ENCODE results near the gene KRTAP5-5. TPM values are rescaled to one million over a fixed set of nuclear protein-coding genes. Genes with fewer than 3 reads are reported as not detected.

KRTAP5-5 gene
- total and polyA plus RNA-seq, 2 donors from 2014 or later: not detected

DNA sequence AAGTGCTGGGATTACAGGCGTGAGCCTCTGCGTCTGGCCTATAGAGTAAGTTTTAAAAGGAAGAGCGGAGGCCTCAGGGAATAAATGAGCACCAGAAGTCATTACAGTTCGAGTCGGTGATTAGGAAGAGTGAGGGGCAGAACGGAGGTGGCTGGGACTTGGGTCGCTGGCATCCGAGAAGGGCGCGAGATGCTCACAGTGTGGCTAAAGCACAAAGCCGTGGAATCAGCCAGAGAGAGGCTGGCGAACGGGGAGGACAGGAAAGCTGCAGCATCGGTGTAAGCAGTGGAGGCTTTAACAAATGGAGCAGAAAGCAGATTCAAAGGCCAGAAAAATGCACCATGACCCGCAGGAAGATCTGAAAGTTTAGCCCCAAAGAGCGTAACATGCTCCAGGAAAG is 5.0 kb upstream of the KRTAP5-5 start:
- no peak overlapping the region for H3K9ac ChIP-seq (ENCODE audit: low read length in 3 of 3)
- FAIRE-seq (no peak), DNase-seq (peak in 2 of 5 donors; percentile 12 to 38)
- no peak overlapping the region for H3K4me3 ChIP-seq (ENCODE audit: low read length in 3 of 3)
- no peaks in the 10 kb centered on the region for H3K9me3 ChIP-seq (ENCODE audit: control insufficient read depth in 2 of 3, insufficient read depth in 1 of 3, low read length in 3 of 3)
- H3K27ac ChIP-seq (ENCODE audit: low read depth in 2 of 2, low read length in 2 of 2): no peak overlapping the region
- intact Hi-C loops (cut with DNase I): no loop called here
- no peaks in the 10 kb centered on the region for H3K4me1 ChIP-seq (ENCODE audit: control insufficient read depth in 2 of 3, insufficient read depth in 2 of 3, low read depth in 1 of 3, low read length in 3 of 3)
- no peaks in the 10 kb centered on the region for H3K36me3 ChIP-seq (ENCODE audit: control insufficient read depth in 2 of 3, insufficient read depth in 3 of 3, low read length in 3 of 3)
- H3K27me3 ChIP-seq (ENCODE audit: control insufficient read depth, insufficient read depth, low read length): no peaks in the 10 kb centered on the region
- TF ChIP-seq, protein P1, sequence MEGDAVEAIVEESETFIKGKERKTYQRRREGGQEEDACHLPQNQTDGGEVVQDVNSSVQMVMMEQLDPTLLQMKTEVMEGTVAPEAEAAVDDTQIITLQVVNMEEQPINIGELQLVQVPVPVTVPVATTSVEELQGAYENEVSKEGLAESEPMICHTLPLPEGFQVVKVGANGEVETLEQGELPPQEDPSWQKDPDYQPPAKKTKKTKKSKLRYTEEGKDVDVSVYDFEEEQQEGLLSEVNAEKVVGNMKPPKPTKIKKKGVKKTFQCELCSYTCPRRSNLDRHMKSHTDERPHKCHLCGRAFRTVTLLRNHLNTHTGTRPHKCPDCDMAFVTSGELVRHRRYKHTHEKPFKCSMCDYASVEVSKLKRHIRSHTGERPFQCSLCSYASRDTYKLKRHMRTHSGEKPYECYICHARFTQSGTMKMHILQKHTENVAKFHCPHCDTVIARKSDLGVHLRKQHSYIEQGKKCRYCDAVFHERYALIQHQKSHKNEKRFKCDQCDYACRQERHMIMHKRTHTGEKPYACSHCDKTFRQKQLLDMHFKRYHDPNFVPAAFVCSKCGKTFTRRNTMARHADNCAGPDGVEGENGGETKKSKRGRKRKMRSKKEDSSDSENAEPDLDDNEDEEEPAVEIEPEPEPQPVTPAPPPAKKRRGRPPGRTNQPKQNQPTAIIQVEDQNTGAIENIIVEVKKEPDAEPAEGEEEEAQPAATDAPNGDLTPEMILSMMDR (IDR thresholded peaks at IDR 0.05; ENCODE audit: borderline replicate concordance, extremely low read depth, insufficient read depth): no peak

DNA sequence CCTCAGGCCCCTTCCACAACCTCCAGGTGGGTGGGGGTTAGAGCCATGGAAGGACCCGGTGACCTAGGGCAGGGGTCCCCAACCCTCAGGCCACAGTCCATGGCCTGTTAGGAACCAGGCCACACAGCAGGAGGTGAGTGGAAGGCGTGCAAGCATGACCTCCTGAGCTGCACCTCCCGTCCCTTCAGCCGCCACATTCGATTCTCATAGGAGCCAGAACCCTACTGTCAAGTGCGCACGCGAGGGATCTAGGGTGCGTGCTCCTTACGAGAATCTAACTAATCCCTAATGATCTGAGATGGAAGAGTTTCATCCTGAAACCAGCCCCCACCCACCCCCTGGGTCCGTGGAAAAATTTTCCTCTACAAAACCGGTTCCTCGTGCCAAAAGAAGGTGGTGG is 4.0 kb upstream of the KRTAP5-5 start:
- H3K4me3 ChIP-seq (ENCODE audit: low read length in 3 of 3): no peak overlapping the region
- H3K27me3 ChIP-seq (ENCODE audit: control insufficient read depth, insufficient read depth, low read length): no peaks in the 10 kb centered on the region
- no peak overlapping the region for H3K9ac ChIP-seq (ENCODE audit: low read length in 3 of 3)
- no peak for FAIRE-seq
- no peaks in the 10 kb centered on the region for H3K36me3 ChIP-seq (ENCODE audit: control insufficient read depth in 2 of 3, insufficient read depth in 3 of 3, low read length in 3 of 3)
- intact Hi-C loops (cut with DNase I): no loop called here
- TF ChIP-seq, protein P1 (IDR thresholded peaks at IDR 0.05; ENCODE audit: borderline replicate concordance, extremely low read depth, insufficient read depth): no peak
- H3K27ac ChIP-seq (ENCODE audit: low read depth in 2 of 2, low read length in 2 of 2): no peak overlapping the region
- peak in 2 of 5 donors; percentile 39 for DNase-seq
- H3K9me3 ChIP-seq (ENCODE audit: control insufficient read depth in 2 of 3, insufficient read depth in 1 of 3, low read length in 3 of 3): no peaks in the 10 kb centered on the region
- H3K4me1 ChIP-seq (ENCODE audit: control insufficient read depth in 2 of 3, insufficient read depth in 2 of 3, low read depth in 1 of 3, low read length in 3 of 3): no peaks in the 10 kb centered on the region

DNA sequence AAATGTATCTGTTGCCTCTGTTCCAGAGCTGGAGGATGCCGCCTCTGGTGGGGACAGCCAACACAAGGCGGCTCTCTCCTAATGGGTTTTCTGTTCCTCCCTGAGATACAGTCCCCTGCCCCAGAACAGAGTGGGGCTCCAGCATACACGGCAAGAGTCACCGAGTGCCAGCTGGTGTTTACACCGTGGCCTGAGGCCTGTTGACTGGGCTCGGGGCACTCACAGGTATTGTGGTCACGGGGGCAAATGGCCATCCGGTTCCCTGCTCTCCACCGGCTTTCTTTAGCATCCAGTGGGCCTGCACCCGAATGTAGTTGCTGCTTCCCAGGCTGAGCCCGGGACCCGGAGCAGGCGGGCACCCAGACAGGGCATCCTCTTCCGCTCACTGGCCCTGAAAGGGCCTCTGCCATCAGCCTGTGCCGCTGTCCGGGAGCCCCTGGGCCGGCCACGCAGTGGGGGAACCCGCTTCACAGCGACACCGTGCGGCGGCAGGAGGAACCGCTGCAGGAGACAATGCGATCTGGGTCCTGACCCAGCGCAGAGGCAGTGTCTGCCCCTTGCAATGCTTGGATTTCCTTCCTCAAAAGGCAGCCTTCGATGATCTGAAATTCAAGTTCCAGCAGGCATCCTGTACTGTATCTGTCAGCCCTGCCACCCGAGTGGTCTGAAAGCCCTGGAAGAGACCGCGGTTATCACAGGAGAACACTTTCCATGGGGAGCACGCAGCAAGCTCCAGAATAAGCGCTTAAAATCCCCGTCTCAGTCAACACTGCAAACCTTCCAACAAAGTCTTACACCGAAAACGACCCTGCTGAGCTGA is 859 bp upstream of the KRTAP5-5 start:
- intact Hi-C loops (cut with DNase I): no loop called here
- no peaks in the 10 kb centered on the region for H3K36me3 ChIP-seq (ENCODE audit: control insufficient read depth in 2 of 3, insufficient read depth in 3 of 3, low read length in 3 of 3)
- no peaks in the 10 kb centered on the region for H3K4me1 ChIP-seq (ENCODE audit: control insufficient read depth in 2 of 3, insufficient read depth in 2 of 3, low read depth in 1 of 3, low read length in 3 of 3)
- no peak overlapping the region for H3K4me3 ChIP-seq (ENCODE audit: low read length in 3 of 3)
- H3K27me3 ChIP-seq (ENCODE audit: control insufficient read depth, insufficient read depth, low read length): no peaks in the 10 kb centered on the region
- FAIRE-seq: no peak
- TF ChIP-seq, protein P1 (IDR thresholded peaks at IDR 0.05; ENCODE audit: borderline replicate concordance, extremely low read depth, insufficient read depth): peak; percentile 84
- DNase-seq: peak; percentile 67 to 77 (median 71)
- H3K9me3 ChIP-seq (ENCODE audit: control insufficient read depth in 2 of 3, insufficient read depth in 1 of 3, low read length in 3 of 3): no peaks in the 10 kb centered on the region
- H3K27ac ChIP-seq (ENCODE audit: low read depth in 2 of 2, low read length in 2 of 2): no peak overlapping the region
- no peak overlapping the region for H3K9ac ChIP-seq (ENCODE audit: low read length in 3 of 3)

Measured in kidney (tissue), 14 donors.